Vagina (tissue), 2 donors: ENCODE data around the gene DDX52. TPM values are rescaled to one million over a fixed set of nuclear protein-coding genes. Genes with fewer than 3 reads are reported as not detected.
"Not testable (repeated sequence)": the region's sequence is repeated elsewhere in the genome, so short reads cannot be mapped to it uniquely, and the experiment has no call there.

Experiments used
- DNase-seq, 2 donors: peaks; one replicate each; pipeline ENCODE4 v3.0.0-alpha.2; 2017; ENCODE audit errors: extremely low spot score in 2 of 2
- H3K27ac ChIP-seq: fragments of 200-600 bp; sonication (generic); one replicate; pipeline ENCODE4 v1.5.1; 2019
- H3K27me3 ChIP-seq: fragments of 200-600 bp; sonication (generic); one replicate; pipeline ENCODE4 v1.5.1; 2019
- H3K36me3 ChIP-seq, 2 donors: fragments of 200-600 bp; sonication (generic); one replicate each; pipeline ENCODE4 v1.5.1; 2017 to 2019
- H3K4me1 ChIP-seq: fragments of 200-600 bp; sonication (generic); one replicate; pipeline ENCODE4 v1.5.1; 2019
- H3K4me3 ChIP-seq, 2 donors: fragments of 200-600 bp; sonication (generic); 1 replicate in 1 of 2; 2 replicates in 1 of 2; pipeline ENCODE4 v1.5.1; 2016 to 2019
- H3K9me3 ChIP-seq: fragments of 200-600 bp; sonication (generic); one replicate; pipeline ENCODE4 v1.5.1; 2019
- CTCF ChIP-seq, 3 experiments: fragments of 450-650 bp in 2 of 3; fragments of 200-600 bp in 1 of 3; sonication (generic) in 1 of 3; IDR thresholded peaks; one replicate each; pipeline ENCODE4 v1.5.1; 2017 to 2019; ENCODE audit warnings: antibody characterized with exemption in 3 of 3, mild to moderate bottlenecking in 2 of 3, moderate library complexity in 2 of 3
- POLR2A ChIP-seq, 2 donors: fragments of 450-650 bp; IDR thresholded peaks; one replicate each; pipeline ENCODE4 v1.6.1; 2017; ENCODE audit warnings: antibody characterized with exemption in 2 of 2, mild to moderate bottlenecking in 2 of 2, moderate library complexity in 2 of 2
- POLR2AphosphoS5 ChIP-seq, 2 donors: sonication (generic); formaldehyde crosslinking; IDR thresholded peaks; one replicate each; pipeline ENCODE4 v1.9.0; 2017; ENCODE audit warnings: antibody characterized with exemption in 2 of 2, mild to moderate bottlenecking in 2 of 2, low read depth in 1 of 2; ENCODE audit not compliant: insufficient read depth in 1 of 2
- intact Hi-C: fragments of 100-400 bp; cut with DNase I; formaldehyde crosslinking; loops from one replicate; pipeline ENCODE4 v1.15.1; 2023
- total RNA-seq: library from RNA; depleted of rRNA; stranded (reverse); fragments of >200 nt; gene quantifications from one replicate; pipeline ENCODE4 v1.2.3, GENCODE V29; 2016

The DDX52 gene
- total RNA-seq, 1 donor from 2014 or later = 20.1 TPM

DNA sequence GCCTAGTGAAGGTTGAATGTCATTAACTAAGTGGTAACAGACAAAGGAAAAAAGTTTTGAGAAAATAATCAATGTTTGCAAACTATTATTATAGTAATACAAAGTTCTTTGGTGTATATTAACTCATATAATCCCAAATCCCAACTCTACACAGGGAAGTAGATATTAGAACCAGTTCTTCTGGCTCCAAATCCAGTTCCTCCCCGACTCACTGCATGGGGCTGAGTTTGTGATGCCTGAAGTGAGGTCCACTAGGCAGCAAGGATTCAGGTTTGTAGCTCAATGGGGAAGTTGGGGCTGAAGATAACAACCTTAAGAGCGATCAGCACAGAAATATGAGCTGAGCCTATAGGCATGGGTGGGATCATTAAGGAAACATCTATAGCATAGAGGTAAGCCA is 28.4 kb downstream of the DDX52 start:
- Histone ChIP-seq H3K27me3 (no peaks in the 10 kb centered on the region), H3K36me3 (peaks cover 0 to 40% of the 10 kb centered on the region in 2 donors), H3K9me3 (no peaks in the 10 kb centered on the region), H3K4me1 (peaks cover 3% of the 10 kb centered on the region), H3K4me3 (no peak overlapping the region), H3K27ac (no peak overlapping the region)
- intact Hi-C loops = no loop called here
- no peak for DNase-seq
- TF ChIP-seq POLR2AphosphoS5 (IDR thresholded peaks at IDR 0.05; ENCODE audit: insufficient read depth in 1 of 2, low read depth in 1 of 2) (no peak), CTCF (IDR thresholded peaks at IDR 0.05) (no peak), POLR2A (IDR thresholded peaks at IDR 0.05) (no peak)

- no peak overlapping the region for H3K27ac ChIP-seq
- H3K9me3 ChIP-seq = no peaks in the 10 kb centered on the region
- intact Hi-C loops = no loop called here
- H3K27me3 ChIP-seq = no peaks in the 10 kb centered on the region
- TF ChIP-seq CTCF (IDR thresholded peaks at IDR 0.05) (no peak), POLR2AphosphoS5 (IDR thresholded peaks at IDR 0.05; ENCODE audit: insufficient read depth in 1 of 2, low read depth in 1 of 2) (no peak), POLR2A (IDR thresholded peaks at IDR 0.05) (no peak)
- no peak overlapping the region for H3K4me3 ChIP-seq
- DNase-seq = no peak
- H3K4me1 ChIP-seq = peaks cover 6% of the 10 kb centered on the region
- H3K36me3 ChIP-seq = peaks cover 0 to 37% of the 10 kb centered on the region in 2 donors
Measured at GRCh38 chr17:37614391-37614790, 28.9 kb downstream of the DDX52 start.

DNA sequence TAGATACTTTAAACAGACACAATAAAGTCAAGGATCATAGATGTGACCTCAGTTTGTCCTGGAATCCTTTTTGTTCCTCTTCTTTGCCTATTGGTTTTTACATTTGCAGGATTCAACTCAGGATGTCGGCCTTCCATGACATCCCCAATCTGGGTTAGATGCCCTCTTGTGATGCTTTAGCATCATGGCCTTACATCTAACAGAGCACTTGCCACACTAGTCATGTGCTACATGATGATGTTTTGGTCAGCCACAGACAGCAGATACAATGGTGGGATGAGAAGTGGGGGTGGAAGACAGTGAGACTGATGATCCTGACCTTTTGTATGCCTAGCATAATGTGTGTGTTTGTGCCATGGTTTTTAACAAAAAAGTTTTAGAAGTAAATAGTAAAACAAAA is 32.3 kb downstream of the DDX52 start:
- Histone ChIP-seq H3K9me3 (no peaks in the 10 kb centered on the region), H3K27ac (no peak overlapping the region), H3K4me1 (peaks cover 22% of the 10 kb centered on the region), H3K4me3 (no peak overlapping the region), H3K27me3 (no peaks in the 10 kb centered on the region), H3K36me3 (peaks cover 0 to 6% of the 10 kb centered on the region in 2 donors)
- intact Hi-C loops = no loop called here
- DNase-seq = no peak
- TF ChIP-seq POLR2A (IDR thresholded peaks at IDR 0.05) = no peak
- no peak for TF ChIP-seq CTCF (IDR thresholded peaks at IDR 0.05)

- Histone ChIP-seq H3K4me3 (peak overlapping the region; percentile 84 to 92), H3K27ac (peak overlapping the region; percentile 91), H3K4me1 (peaks cover 30% of the 10 kb centered on the region)
- DNase-seq, H3K36me3 ChIP-seq, H3K9me3 ChIP-seq, H3K27me3 ChIP-seq, intact Hi-C loops: not testable (repeated sequence)
Measured at GRCh38 chr17:37610041-37610420, 33.2 kb downstream of the DDX52 start.

DNA sequence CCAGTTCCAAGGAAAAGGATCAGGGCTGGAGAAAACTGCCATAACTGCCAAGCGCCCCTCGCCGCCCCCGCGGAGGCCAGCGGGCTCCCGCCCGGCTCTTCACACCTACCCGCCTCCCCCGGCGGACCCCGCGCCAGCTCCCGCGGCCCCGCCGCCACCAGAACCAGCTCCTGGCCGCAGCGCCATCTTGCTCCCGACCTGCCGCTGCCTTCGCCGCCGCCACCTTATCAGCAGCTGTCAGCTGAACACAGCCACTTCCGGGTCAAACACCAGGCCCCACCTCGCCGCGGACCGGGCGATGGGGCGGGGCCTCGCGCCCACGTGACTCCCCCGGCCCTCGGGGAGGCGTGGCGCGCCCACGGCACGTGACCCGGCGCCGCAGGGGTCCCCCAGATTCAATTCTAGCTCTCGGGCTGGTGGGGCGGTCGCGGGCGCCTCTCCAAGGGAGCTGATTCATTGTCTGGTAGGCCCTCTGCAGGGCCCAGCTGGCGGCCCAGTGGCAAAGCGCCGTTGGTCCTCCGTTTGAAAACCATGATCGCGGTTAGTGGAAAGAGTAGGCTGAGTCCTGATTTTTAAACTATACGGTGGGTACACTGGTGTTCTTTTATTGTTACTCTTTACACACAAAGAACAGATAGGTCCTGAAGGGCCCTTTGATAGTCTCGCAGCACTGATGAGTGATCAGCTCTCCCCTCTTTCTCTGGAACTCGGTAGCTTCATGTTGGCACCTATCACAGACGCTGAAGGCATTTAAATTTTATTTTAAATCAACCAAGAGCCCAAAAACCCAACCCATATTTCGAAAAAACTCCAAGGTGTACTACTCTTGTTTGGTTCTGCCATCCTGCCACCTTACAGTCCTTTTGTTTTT is 33.8 kb downstream of the DDX52 start, which contains the start of gene SYNRG:
Gene SYNRG (minus strand): TSS at position 249 of the 871 bp plus-strand sequence. CDS start 63 bp downstream, at position 186.
- intact Hi-C loops = no loop called here

More for the DNA sequence above, 33.8 kb downstream of the DDX52 start, which contains the start of gene SYNRG:
- no peaks in the 10 kb centered on the region for H3K9me3 ChIP-seq
- DNase-seq = peak; percentile 96 to 97
- H3K4me3 ChIP-seq = peak within 1 kb of the TSS; percentile 84 to 92
- peak within 1 kb of the TSS; percentile 91 for H3K27ac ChIP-seq
- peak; percentile 6 to 46 (median 46) for TF ChIP-seq CTCF (IDR thresholded peaks at IDR 0.05)
- TF ChIP-seq POLR2AphosphoS5 (IDR thresholded peaks at IDR 0.05; ENCODE audit: insufficient read depth in 1 of 2, low read depth in 1 of 2) = peak; percentile 61 to 76
- peak in 1 of 2 donors; percentile 68 for TF ChIP-seq POLR2A (IDR thresholded peaks at IDR 0.05)
- peaks cover 36% of the 10 kb centered on the region for H3K4me1 ChIP-seq
- no peaks in the 10 kb centered on the region for H3K27me3 ChIP-seq
- H3K36me3 ChIP-seq = no peaks in the 10 kb centered on the region
